ENCODE measurements around the gene CGB8.
A peak's percentile ranks its signal among the peaks of the same experiment; 100 is the strongest.

The CGB8 gene

GRCh38 chr19:49017041-49017665, 31.8 kb downstream of the CGB8 start, which contains the start of gene LHB:
Gene LHB (minus strand): TSS chr19:49017091. CDS start chr19:49017081, 10 bp downstream.
- WGBS (ENCODE audit: insufficient coverage): 71% methylated on average over 10 of the region's 17 CpGs
- no peak for DNase-seq
- ChIA-PET CTCF (interaction anchor here (1.0 to 3.5 kb wide), 6 partner anchors 8 to 43 kb away, joined by 3 to 10 read pairs (median 3); no protein-coding TSS in a partner anchor), POLR2A (no interaction called here)
- peaks cover 0 to 43% (median 9%) of the 10 kb centered on the region in 5 experiments for H3K27me3 ChIP-seq (replicated peaks in 2 of 5; ENCODE audit: control insufficient read depth in 4 of 5, insufficient read depth in 5 of 5, low read length in 4 of 5)
- peak within 1 kb of the TSS; percentile 4 to 73 (median 56) for H3K4me3 ChIP-seq (ENCODE audit: control insufficient read depth in 1 of 7, extremely low read depth in 1 of 7, insufficient read depth in 4 of 7, low read depth in 2 of 7, low read length in 6 of 7)
- H3K4me1 ChIP-seq (ENCODE audit: control extremely low read depth in 1 of 4, control insufficient read depth in 4 of 4, insufficient read depth in 4 of 4, low read length in 3 of 4): peaks cover 0 to 24% (median 22%) of the 10 kb centered on the region in 4 experiments
- no peak within 1 kb of the TSS for H3K27ac ChIP-seq (ENCODE audit: insufficient read depth in 1 of 2, low read depth in 1 of 2, low read length in 2 of 2, poor library complexity in 1 of 2, severe bottlenecking in 2 of 2)
- H3K9me3 ChIP-seq (ENCODE audit: control extremely low read depth in 1 of 5, control insufficient read depth in 4 of 5, insufficient read depth in 2 of 5, low read depth in 1 of 5, low read length in 4 of 5): no peaks in the 10 kb centered on the region
- H3K36me3 ChIP-seq (ENCODE audit: control insufficient read depth in 4 of 4, insufficient read depth in 4 of 4, low read length in 3 of 4): peaks cover 4 to 38% (median 27%) of the 10 kb centered on the region in 4 experiments

DNA sequence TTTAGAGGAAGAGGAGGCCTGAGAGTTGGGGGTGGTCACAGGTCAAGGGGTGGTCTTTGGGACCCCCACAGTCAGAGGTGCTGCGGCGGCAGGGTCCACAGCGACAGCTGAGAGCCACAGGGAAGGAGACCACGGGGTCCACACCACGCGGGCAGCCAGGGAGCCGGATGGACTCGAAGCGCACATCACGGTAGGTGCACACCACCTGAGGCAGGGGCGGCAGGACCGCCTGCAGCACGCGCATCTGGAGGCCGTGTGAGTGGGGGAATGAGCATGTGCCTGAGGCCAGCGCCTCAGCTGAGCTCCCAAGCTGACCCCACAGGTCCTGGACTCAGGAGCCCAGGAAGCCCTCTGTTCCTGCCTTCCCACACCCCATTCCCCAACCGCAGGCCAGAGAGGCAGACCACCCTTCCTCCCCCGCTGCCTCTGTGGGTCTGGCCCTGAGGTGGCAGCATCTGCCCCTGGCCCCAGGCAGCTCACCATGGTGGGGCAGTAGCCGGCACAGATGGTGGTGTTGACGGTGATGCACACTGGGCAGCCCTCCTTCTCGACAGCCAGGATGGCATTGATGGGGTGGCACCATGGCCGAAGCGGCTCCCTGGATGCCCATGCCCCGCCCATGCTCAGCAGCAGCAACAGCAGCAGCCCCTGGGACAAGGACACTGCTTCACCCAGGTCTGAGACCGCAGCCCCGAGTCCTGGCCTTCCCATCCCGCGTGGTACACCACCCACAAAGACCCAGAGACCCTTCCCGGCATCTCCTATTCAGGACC, 32.7 kb downstream of the CGB8 start:
- H3K4me3 ChIP-seq (ENCODE audit: control insufficient read depth in 1 of 7, extremely low read depth in 1 of 7, insufficient read depth in 4 of 7, low read depth in 2 of 7, low read length in 6 of 7): no peak overlapping the region
- ChIA-PET POLR2A (no interaction called here), CTCF (no interaction called here)
- H3K27me3 ChIP-seq (replicated peaks in 2 of 5; ENCODE audit: control insufficient read depth in 4 of 5, insufficient read depth in 5 of 5, low read length in 4 of 5): peaks cover 0 to 35% (median 7%) of the 10 kb centered on the region in 5 experiments
- no peak for DNase-seq
- 99% methylated on average over 18 of the region's 29 CpGs for WGBS (ENCODE audit: insufficient coverage)
- H3K27ac ChIP-seq (ENCODE audit: insufficient read depth in 1 of 2, low read depth in 1 of 2, low read length in 2 of 2, poor library complexity in 1 of 2, severe bottlenecking in 2 of 2): no peak overlapping the region
- no peaks in the 10 kb centered on the region for H3K9me3 ChIP-seq (ENCODE audit: control extremely low read depth in 1 of 5, control insufficient read depth in 4 of 5, insufficient read depth in 2 of 5, low read depth in 1 of 5, low read length in 4 of 5)
- H3K36me3 ChIP-seq (ENCODE audit: control insufficient read depth in 4 of 4, insufficient read depth in 4 of 4, low read length in 3 of 4): peaks cover 4 to 47% (median 36%) of the 10 kb centered on the region in 4 experiments
- H3K4me1 ChIP-seq (ENCODE audit: control extremely low read depth in 1 of 4, control insufficient read depth in 4 of 4, insufficient read depth in 4 of 4, low read length in 3 of 4): peaks cover 0 to 24% (median 22%) of the 10 kb centered on the region in 4 experiments

DNA sequence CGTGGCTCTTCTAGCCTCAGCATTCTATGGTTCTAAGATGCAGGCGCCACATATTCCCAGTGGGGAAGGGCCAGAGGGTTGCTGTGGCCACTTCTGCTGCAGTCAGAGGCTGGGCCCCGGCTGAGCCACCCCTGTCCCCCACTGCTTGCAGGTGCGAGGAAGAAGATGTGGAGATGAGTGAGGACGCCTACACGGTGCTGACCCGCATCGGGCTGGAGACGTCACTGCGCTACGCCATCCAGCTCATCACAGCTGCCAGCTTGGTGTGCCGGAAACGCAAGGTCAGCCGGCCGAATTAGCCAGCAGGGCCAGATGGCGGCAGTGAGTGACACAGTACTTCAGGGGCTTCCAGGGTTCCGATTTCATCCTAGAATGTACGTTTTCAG, 34.0 kb downstream of the CGB8 start:
- WGBS (ENCODE audit: insufficient coverage): 96% methylated on average over 18 of the region's 18 CpGs
- DNase-seq: no peak
- Histone ChIP-seq H3K27ac (ENCODE audit: insufficient read depth in 1 of 2, low read depth in 1 of 2, low read length in 2 of 2, poor library complexity in 1 of 2, severe bottlenecking in 2 of 2) (no peak overlapping the region), H3K27me3 (replicated peaks in 2 of 5; ENCODE audit: control insufficient read depth in 4 of 5, insufficient read depth in 5 of 5, low read length in 4 of 5) (peaks cover 0 to 21% (median 4%) of the 10 kb centered on the region in 5 experiments), H3K36me3 (ENCODE audit: control insufficient read depth in 4 of 4, insufficient read depth in 4 of 4, low read length in 3 of 4) (peaks cover 4 to 61% (median 47%) of the 10 kb centered on the region in 4 experiments), H3K4me1 (ENCODE audit: control extremely low read depth in 1 of 4, control insufficient read depth in 4 of 4, insufficient read depth in 4 of 4, low read length in 3 of 4) (peaks cover 0 to 24% (median 22%) of the 10 kb centered on the region in 4 experiments), H3K4me3 (ENCODE audit: control insufficient read depth in 1 of 7, extremely low read depth in 1 of 7, insufficient read depth in 4 of 7, low read depth in 2 of 7, low read length in 6 of 7) (no peak overlapping the region), H3K9me3 (ENCODE audit: control extremely low read depth in 1 of 5, control insufficient read depth in 4 of 5, insufficient read depth in 2 of 5, low read depth in 1 of 5, low read length in 4 of 5) (no peaks in the 10 kb centered on the region)
- CTCF ChIA-PET: interaction anchor here (1.8 kb wide), 1 partner anchor 15 kb away, joined by 7 read pairs; no protein-coding TSS in a partner anchor
- POLR2A ChIA-PET: no interaction called here

GRCh38 chr19:49014123-49014869, 34.6 kb downstream of the CGB8 start:
- Histone ChIP-seq H3K36me3 (ENCODE audit: control insufficient read depth in 4 of 4, insufficient read depth in 4 of 4, low read length in 3 of 4) (peaks cover 7 to 67% (median 53%) of the 10 kb centered on the region in 4 experiments), H3K27me3 (replicated peaks in 2 of 5; ENCODE audit: control insufficient read depth in 4 of 5, insufficient read depth in 5 of 5, low read length in 4 of 5) (peaks cover 0 to 15% (median 4%) of the 10 kb centered on the region in 5 experiments), H3K9me3 (ENCODE audit: control extremely low read depth in 1 of 5, control insufficient read depth in 4 of 5, insufficient read depth in 2 of 5, low read depth in 1 of 5, low read length in 4 of 5) (no peaks in the 10 kb centered on the region), H3K4me3 (ENCODE audit: control insufficient read depth in 1 of 7, extremely low read depth in 1 of 7, insufficient read depth in 4 of 7, low read depth in 2 of 7, low read length in 6 of 7) (no peak overlapping the region), H3K4me1 (ENCODE audit: control extremely low read depth in 1 of 4, control insufficient read depth in 4 of 4, insufficient read depth in 4 of 4, low read length in 3 of 4) (peaks cover 0 to 20% (median 19%) of the 10 kb centered on the region in 4 experiments), H3K27ac (ENCODE audit: insufficient read depth in 1 of 2, low read depth in 1 of 2, low read length in 2 of 2, poor library complexity in 1 of 2, severe bottlenecking in 2 of 2) (no peak overlapping the region)
- POLR2A ChIA-PET: no interaction called here
- 97% methylated on average over 28 of the region's 32 CpGs for WGBS (ENCODE audit: insufficient coverage)
- no peak for DNase-seq
- CTCF ChIA-PET: interaction anchor here (1.0 to 2.3 kb wide), 3 partner anchors 9 to 16 kb away, joined by 3 to 7 read pairs (median 6); no protein-coding TSS in a partner anchor

DNA sequence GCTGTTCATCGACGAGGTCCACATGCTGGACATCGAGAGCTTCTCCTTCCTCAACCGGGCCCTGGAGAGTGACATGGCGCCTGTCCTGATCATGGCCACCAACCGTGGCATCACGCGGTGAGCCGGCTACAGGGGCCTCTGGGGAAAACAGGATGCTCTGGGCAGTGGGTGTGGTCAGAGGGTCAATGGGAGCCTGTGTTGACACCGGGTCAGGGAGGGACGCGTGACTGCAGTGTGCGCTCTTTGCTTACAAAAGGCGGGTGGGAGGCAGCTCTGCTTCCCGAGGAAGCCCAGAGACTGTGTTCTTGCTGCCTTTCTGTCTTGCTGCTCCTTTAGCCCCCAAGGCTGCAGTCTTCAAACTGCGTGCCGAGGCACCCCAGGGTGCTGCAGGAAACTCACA, 37.7 kb downstream of the CGB8 start:
- POLR2A ChIA-PET: no interaction called here
- no peaks in the 10 kb centered on the region for H3K9me3 ChIP-seq (ENCODE audit: control extremely low read depth in 1 of 5, control insufficient read depth in 4 of 5, insufficient read depth in 2 of 5, low read depth in 1 of 5, low read length in 4 of 5)

DNA sequence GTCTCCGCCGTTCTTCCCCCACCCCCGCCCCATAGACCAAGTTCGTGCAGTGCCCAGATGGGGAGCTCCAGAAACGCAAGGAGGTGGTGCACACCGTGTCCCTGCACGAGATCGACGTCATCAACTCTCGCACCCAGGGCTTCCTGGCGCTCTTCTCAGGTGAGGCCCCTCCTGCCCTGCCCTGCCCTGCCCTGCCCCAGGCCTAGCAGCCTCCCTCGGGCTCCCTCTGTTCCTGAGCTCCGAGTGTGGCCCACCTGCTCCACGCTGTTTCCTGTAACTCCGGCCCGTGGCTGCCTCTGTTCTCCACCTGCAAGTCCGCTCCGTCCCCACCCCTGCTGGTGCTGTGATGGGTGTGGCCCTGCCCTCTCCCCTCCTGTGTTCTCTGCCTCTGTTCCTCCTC, 38.5 kb downstream of the CGB8 start:
- peaks cover 13 to 78% (median 58%) of the 10 kb centered on the region in 4 experiments for H3K36me3 ChIP-seq (ENCODE audit: control insufficient read depth in 4 of 4, insufficient read depth in 4 of 4, low read length in 3 of 4)
- ChIA-PET CTCF (interaction anchor here (1.6 to 4.3 kb wide), 2 partner anchors 7 to 10 kb away, joined by 3 to 15 read pairs; no protein-coding TSS in a partner anchor), POLR2A (interaction anchor here (0.6 kb wide), 1 partner anchor 47 kb away, joined by 6 read pairs; the partner anchor contains the start of gene CGB7)
- H3K4me3 ChIP-seq (ENCODE audit: control insufficient read depth in 1 of 7, extremely low read depth in 1 of 7, insufficient read depth in 4 of 7, low read depth in 2 of 7, low read length in 6 of 7): no peak overlapping the region
- no peaks in the 10 kb centered on the region for H3K9me3 ChIP-seq (ENCODE audit: control extremely low read depth in 1 of 5, control insufficient read depth in 4 of 5, insufficient read depth in 2 of 5, low read depth in 1 of 5, low read length in 4 of 5)
- no peak for DNase-seq
- no peaks in the 10 kb centered on the region for H3K27me3 ChIP-seq (replicated peaks in 2 of 5; ENCODE audit: control insufficient read depth in 4 of 5, insufficient read depth in 5 of 5, low read length in 4 of 5)
- WGBS (ENCODE audit: insufficient coverage): 96% methylated on average over 17 of the region's 18 CpGs
- no peaks in the 10 kb centered on the region for H3K4me1 ChIP-seq (ENCODE audit: control extremely low read depth in 1 of 4, control insufficient read depth in 4 of 4, insufficient read depth in 4 of 4, low read length in 3 of 4)
- H3K27ac ChIP-seq (ENCODE audit: insufficient read depth in 1 of 2, low read depth in 1 of 2, low read length in 2 of 2, poor library complexity in 1 of 2, severe bottlenecking in 2 of 2): no peak overlapping the region

More for the DNA sequence above, 37.7 kb downstream of the CGB8 start:
- H3K4me1 ChIP-seq (ENCODE audit: control extremely low read depth in 1 of 4, control insufficient read depth in 4 of 4, insufficient read depth in 4 of 4, low read length in 3 of 4): no peaks in the 10 kb centered on the region
- no peak overlapping the region for H3K4me3 ChIP-seq (ENCODE audit: control insufficient read depth in 1 of 7, extremely low read depth in 1 of 7, insufficient read depth in 4 of 7, low read depth in 2 of 7, low read length in 6 of 7)
- no peaks in the 10 kb centered on the region for H3K27me3 ChIP-seq (replicated peaks in 2 of 5; ENCODE audit: control insufficient read depth in 4 of 5, insufficient read depth in 5 of 5, low read length in 4 of 5)
- H3K27ac ChIP-seq (ENCODE audit: insufficient read depth in 1 of 2, low read depth in 1 of 2, low read length in 2 of 2, poor library complexity in 1 of 2, severe bottlenecking in 2 of 2): no peak overlapping the region
- DNase-seq: no peak
- CTCF ChIA-PET: interaction anchor here (4.3 kb wide), 1 partner anchor 11 kb away, joined by 15 read pairs; no protein-coding TSS in a partner anchor
- 92% methylated on average over 13 of the region's 17 CpGs for WGBS (ENCODE audit: insufficient coverage)
- H3K36me3 ChIP-seq (ENCODE audit: control insufficient read depth in 4 of 4, insufficient read depth in 4 of 4, low read length in 3 of 4): peaks cover 12 to 79% (median 60%) of the 10 kb centered on the region in 4 experiments

Data from common myeloid progenitor, CD34-positive (primary cell).